ENCODE measurements around the gene HOXC5.
A peak's percentile ranks its signal among the peaks of the same experiment; 100 is the strongest.

HOXC5 gene

DNA sequence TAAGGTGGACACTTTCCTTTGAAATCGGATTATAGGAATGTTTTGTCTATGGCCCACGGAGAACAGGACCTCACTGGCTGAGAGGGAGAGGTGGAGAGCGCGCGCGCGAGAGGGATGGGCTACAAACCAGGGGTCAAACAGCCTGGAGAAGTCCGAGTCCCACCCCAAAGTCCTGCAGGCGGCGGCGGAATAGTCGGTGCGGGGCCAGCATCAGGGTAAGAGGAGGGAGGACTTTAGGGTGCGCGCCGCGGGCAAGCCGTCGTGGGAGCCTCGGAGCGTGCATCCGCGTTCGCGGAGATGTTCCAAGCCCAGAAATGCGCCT is 27.4 kb upstream of the HOXC5 start:
- no peak overlapping the region for H3K4me3 ChIP-seq (ENCODE audit: low read depth, low read length)
- TF ChIP-seq, protein P1, sequence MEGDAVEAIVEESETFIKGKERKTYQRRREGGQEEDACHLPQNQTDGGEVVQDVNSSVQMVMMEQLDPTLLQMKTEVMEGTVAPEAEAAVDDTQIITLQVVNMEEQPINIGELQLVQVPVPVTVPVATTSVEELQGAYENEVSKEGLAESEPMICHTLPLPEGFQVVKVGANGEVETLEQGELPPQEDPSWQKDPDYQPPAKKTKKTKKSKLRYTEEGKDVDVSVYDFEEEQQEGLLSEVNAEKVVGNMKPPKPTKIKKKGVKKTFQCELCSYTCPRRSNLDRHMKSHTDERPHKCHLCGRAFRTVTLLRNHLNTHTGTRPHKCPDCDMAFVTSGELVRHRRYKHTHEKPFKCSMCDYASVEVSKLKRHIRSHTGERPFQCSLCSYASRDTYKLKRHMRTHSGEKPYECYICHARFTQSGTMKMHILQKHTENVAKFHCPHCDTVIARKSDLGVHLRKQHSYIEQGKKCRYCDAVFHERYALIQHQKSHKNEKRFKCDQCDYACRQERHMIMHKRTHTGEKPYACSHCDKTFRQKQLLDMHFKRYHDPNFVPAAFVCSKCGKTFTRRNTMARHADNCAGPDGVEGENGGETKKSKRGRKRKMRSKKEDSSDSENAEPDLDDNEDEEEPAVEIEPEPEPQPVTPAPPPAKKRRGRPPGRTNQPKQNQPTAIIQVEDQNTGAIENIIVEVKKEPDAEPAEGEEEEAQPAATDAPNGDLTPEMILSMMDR (IDR thresholded peaks at IDR 0.05; ENCODE audit: low read depth, low read length): no peak

GRCh38 chr12:54005853-54006558 is 26.8 kb upstream of the HOXC5 start:
- no peak overlapping the region for H3K4me3 ChIP-seq (ENCODE audit: low read depth, low read length)
- TF ChIP-seq, protein P1 (IDR thresholded peaks at IDR 0.05; ENCODE audit: low read depth, low read length): peak; percentile 66

DNA sequence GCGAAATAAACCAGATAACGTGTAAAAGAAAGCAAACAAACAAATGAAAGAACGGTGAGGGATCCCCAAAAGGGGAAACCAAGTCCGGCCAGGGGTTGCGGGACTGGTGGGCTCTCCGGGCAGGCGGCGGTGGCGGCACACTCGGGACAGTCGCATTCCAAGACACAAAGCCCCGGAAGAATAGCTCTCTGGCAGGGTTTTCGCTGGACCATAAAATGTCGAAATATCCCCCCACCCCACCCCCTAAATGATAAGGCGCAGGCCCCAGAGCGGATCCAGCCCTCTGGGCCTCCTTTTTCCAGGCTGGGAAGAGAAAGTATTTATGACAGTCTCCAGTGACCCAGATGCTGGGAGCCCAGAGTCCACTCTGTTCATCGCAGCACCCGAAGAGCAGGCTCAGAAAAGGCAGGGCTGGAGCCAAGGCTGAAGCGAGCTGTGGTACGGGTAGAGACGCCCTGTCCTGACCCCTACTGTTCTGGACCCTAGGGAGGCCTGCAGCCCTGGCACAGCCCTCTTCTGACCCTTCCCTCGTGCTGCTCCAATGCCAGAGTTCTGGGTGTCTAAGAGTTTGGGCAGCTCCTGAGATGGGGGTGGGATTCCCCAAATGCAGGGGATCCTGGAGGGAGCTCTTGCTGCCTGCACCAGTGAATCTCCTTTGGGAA is 26.2 kb upstream of the HOXC5 start:
- no peak overlapping the region for H3K4me3 ChIP-seq (ENCODE audit: low read depth, low read length)
- TF ChIP-seq, protein P1 (IDR thresholded peaks at IDR 0.05; ENCODE audit: low read depth, low read length): no peak

DNA sequence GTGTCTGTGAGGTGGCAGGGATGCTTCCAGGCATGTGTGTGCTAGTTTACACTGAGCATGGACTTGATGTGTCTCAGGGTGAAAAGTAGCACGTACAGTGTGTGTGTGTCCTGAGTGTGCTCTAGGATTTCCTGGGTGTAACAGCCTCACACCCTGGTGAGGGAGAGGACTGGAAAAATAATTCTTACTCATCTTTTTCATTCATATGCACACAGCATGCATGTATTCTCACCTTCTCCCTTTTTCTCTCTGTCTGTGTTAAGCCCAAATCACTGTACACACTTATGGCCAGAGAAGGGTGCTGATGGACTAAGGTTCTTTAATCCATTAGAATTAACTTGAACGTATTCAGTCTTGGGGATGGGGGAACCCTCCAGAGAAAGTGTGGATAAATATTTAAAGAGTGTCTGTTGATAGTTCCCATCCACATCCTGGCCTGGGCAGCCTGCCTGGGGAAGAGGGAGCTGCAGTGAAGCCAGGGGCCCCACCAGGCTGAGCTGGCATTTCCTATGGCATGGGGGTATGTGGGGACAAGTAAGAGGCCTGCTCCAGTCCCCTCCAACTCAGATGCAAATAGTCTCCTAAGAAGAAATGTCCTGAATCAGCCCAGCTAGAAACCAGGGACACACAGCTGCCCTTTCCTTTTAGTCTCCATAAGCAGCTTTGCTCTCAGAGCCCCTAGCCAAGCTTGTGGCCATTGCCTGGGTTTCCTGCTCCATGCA is 25.2 kb upstream of the HOXC5 start:
- H3K4me3 ChIP-seq (ENCODE audit: low read depth, low read length): no peak overlapping the region
- TF ChIP-seq, protein P1 (IDR thresholded peaks at IDR 0.05; ENCODE audit: low read depth, low read length): no peak

- no peak overlapping the region for H3K4me3 ChIP-seq (ENCODE audit: low read depth, low read length)
- TF ChIP-seq, protein P1 (IDR thresholded peaks at IDR 0.05; ENCODE audit: low read depth, low read length): no peak
Observed at GRCh38 chr12:54008260-54008552, 24.6 kb upstream of the HOXC5 start.

- no peak overlapping the region for H3K4me3 ChIP-seq (ENCODE audit: low read depth, low read length)
- TF ChIP-seq, protein P1 (IDR thresholded peaks at IDR 0.05; ENCODE audit: low read depth, low read length): no peak
Observed at GRCh38 chr12:54009171-54010052, 23.4 kb upstream of the HOXC5 start.

All from WI38 (cell line).